Loucy (cell line): Measurements from ENCODE around the gene MRPL45.
A peak's percentile ranks its signal among the peaks of the same experiment; 100 is the strongest.

Experiments used
- H2AFZ ChIP-seq: fragments of 200-600 bp; sonication (generic); 2 replicates; pipeline ENCODE4 v1.6.0; 2016; ENCODE audit warnings: antibody characterized with exemption, mild to moderate bottlenecking, low read length, moderate library complexity
- H3F3A ChIP-seq: fragments of 200-600 bp; 2 replicates; pipeline ENCODE4 v1.6.0; 2016; ENCODE audit warnings: antibody characterized with exemption, low read depth, mild to moderate bottlenecking
- H3K27me3 ChIP-seq: fragments of 200-600 bp; sonication (generic); 2 replicates; pipeline ENCODE4 v1.6.1; 2014; ENCODE audit warnings: low read length, mild to moderate bottlenecking; ENCODE audit not compliant: insufficient read depth, poor library complexity, severe bottlenecking
- H3K36me3 ChIP-seq: fragments of 200-600 bp; sonication (generic); 2 replicates; pipeline ENCODE4 v1.6.1; 2016; ENCODE audit warnings: low read length; ENCODE audit not compliant: insufficient read depth
- H3K4me1 ChIP-seq: fragments of 200-600 bp; sonication (generic); 2 replicates; pipeline ENCODE4 v1.5.1; 2014; ENCODE audit warnings: low read length, mild to moderate bottlenecking; ENCODE audit not compliant: insufficient read depth, poor library complexity, severe bottlenecking
- H3K4me2 ChIP-seq: fragments of 200-600 bp; sonication (generic); 2 replicates; pipeline ENCODE4 v1.6.0; 2014; ENCODE audit warnings: antibody characterized with exemption, low read length, low read depth, mild to moderate bottlenecking; ENCODE audit not compliant: poor library complexity, severe bottlenecking
- H3K4me3 ChIP-seq: fragments of 200-600 bp; sonication (generic); 2 replicates; pipeline ENCODE4 v1.5.1; 2014; ENCODE audit warnings: low read length, mild to moderate bottlenecking, mixed read lengths; ENCODE audit not compliant: poor library complexity, severe bottlenecking
- H3K79me2 ChIP-seq: fragments of 200-600 bp; sonication (generic); 2 replicates; pipeline ENCODE4 v1.6.1; 2014; ENCODE audit warnings: low read length; ENCODE audit not compliant: insufficient read depth
- H3K9ac ChIP-seq: fragments of 200-600 bp; sonication (generic); 2 replicates; pipeline ENCODE4 v1.6.0; 2014; ENCODE audit warnings: mild to moderate bottlenecking, low read depth, low read length, moderate library complexity; ENCODE audit not compliant: poor library complexity, severe bottlenecking
- H3K9me2 ChIP-seq: fragments of 200-600 bp; sonication (generic); replicated peaks from 2 replicates; pipeline ENCODE4 v1.6.1; 2016; ENCODE audit warnings: low read depth, low read length, mixed read lengths
- H3K9me3 ChIP-seq: fragments of 200-600 bp; sonication (generic); 2 replicates; pipeline ENCODE4 v1.6.1; 2014; ENCODE audit warnings: mild to moderate bottlenecking, antibody characterized with exemption, low read length, low read depth; ENCODE audit not compliant: insufficient read depth
- H4K20me1 ChIP-seq: fragments of 200-600 bp; sonication (generic); 2 replicates; pipeline ENCODE4 v1.6.0; 2014; ENCODE audit warnings: antibody characterized with exemption, low read length, mild to moderate bottlenecking; ENCODE audit not compliant: insufficient read depth, poor library complexity, severe bottlenecking
- EZH2phosphoT487 ChIP-seq: fragments of 200-600 bp; IDR thresholded peaks from 2 replicates; pipeline ENCODE4 v1.6.1; 2018; ENCODE audit warnings: antibody characterized with exemption, mild to moderate bottlenecking, moderate library complexity, borderline replicate concordance
- TF ChIP-seq, protein P1 (sequence below): fragments of 200-600 bp; sonication (generic); conservative IDR thresholded peaks from 2 replicates; pipeline ENCODE4 v1.5.1; 2014; ENCODE audit warnings: mild to moderate bottlenecking, antibody characterized with exemption, low read length

Gene MRPL45

DNA sequence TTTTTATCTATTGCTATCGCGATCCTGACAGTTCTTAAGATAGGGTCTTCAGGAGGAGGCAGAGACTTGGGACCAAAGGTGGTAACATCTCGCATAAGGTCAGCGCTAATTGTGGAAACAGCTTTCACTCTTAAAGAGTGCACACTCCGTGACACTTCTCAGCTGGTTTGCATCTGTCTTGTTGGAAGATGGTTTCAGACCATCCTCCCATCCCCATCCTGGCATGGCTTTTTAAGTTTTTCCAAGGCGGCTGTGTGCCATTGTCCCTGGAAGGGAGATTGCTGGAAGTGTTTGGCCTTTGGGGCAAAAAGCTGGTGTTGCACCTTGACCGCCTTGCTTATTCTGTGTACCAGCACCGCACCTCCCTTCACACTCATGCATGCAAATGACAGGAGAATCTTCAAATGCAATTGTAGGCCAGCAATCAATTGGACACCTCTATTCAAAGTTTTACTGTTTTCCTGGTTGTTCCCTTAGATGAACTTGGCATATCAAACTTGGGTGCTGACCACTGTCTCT is 56.2 kb downstream of the MRPL45 start:
- no peaks in the 10 kb centered on the region for H3K9me3 ChIP-seq
- H3K36me3 ChIP-seq = no peaks in the 10 kb centered on the region
- TF ChIP-seq EZH2phosphoT487 = no peak
- TF ChIP-seq, protein P1, sequence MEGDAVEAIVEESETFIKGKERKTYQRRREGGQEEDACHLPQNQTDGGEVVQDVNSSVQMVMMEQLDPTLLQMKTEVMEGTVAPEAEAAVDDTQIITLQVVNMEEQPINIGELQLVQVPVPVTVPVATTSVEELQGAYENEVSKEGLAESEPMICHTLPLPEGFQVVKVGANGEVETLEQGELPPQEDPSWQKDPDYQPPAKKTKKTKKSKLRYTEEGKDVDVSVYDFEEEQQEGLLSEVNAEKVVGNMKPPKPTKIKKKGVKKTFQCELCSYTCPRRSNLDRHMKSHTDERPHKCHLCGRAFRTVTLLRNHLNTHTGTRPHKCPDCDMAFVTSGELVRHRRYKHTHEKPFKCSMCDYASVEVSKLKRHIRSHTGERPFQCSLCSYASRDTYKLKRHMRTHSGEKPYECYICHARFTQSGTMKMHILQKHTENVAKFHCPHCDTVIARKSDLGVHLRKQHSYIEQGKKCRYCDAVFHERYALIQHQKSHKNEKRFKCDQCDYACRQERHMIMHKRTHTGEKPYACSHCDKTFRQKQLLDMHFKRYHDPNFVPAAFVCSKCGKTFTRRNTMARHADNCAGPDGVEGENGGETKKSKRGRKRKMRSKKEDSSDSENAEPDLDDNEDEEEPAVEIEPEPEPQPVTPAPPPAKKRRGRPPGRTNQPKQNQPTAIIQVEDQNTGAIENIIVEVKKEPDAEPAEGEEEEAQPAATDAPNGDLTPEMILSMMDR = no peak
- H4K20me1 ChIP-seq = peaks cover 27% of the 10 kb centered on the region
- H3K27me3 ChIP-seq = no peaks in the 10 kb centered on the region
- no peaks in the 10 kb centered on the region for H3F3A ChIP-seq
- H3K9me2 ChIP-seq = no peaks in the 10 kb centered on the region
- H3K4me2 ChIP-seq = peak overlapping the region; percentile 88
- H3K9ac ChIP-seq = peak overlapping the region; percentile 81
- peak overlapping the region; percentile 67; the same call in 1 of the 2 replicates for H2AFZ ChIP-seq
- peaks cover 56% of the 10 kb centered on the region for H3K4me1 ChIP-seq
- peak overlapping the region; percentile 81 for H3K4me3 ChIP-seq
- peaks cover 60% of the 10 kb centered on the region for H3K79me2 ChIP-seq

DNA sequence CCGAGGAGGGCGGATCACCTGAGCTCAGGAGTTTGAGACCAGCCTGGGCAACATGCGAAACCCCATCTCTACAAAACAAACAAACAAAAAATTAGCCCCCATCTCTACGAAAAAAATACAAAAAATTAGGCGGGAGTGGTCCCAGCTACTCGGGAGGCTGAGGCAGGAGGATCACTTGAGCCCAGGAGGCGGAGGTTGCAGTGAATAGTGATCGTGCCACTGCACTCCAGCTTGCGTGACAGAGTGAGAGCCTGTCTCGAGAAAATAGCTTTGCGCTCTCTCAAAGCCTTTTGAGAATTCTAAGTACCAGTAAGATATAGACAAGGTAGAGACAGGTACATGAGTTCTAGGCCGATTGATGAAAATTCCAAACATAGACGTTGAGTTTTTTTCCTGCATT is 56.7 kb downstream of the MRPL45 start:
- H3K36me3 ChIP-seq = no peaks in the 10 kb centered on the region
- H4K20me1 ChIP-seq = peaks cover 33% of the 10 kb centered on the region
- H3K4me3 ChIP-seq = peak overlapping the region; percentile 81

DNA sequence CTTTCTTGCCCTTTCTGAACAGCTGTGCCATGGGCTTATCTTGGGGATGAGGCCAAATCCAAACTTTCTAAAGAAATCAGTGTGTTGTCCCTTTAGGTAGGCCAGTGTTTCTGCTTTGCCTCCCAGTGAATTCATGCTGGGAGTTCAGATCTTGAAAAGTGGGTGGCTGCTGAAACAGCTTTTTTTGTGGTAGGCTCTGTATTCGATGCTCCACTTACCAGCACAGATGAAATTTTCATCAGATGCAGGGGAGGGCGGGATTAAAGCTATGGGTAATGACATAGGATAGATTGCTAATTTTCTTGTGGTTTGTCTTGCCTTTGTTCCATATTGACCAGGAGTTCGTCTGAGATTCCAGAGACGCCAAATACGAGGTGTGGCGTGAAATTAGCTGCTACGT is 57.5 kb downstream of the MRPL45 start:
- peaks cover 65% of the 10 kb centered on the region for H3K4me1 ChIP-seq
- H3K9me2 ChIP-seq = no peaks in the 10 kb centered on the region
- TF ChIP-seq, protein P1 = no peak
- TF ChIP-seq EZH2phosphoT487 = no peak
- H2AFZ ChIP-seq = no peak overlapping the region
- no peaks in the 10 kb centered on the region for H3K36me3 ChIP-seq
- peak overlapping the region; percentile 81 for H3K4me3 ChIP-seq
- H3K27me3 ChIP-seq = no peaks in the 10 kb centered on the region
- H3K4me2 ChIP-seq = peak overlapping the region; percentile 88
- H4K20me1 ChIP-seq = peaks cover 33% of the 10 kb centered on the region
- no peaks in the 10 kb centered on the region for H3K9me3 ChIP-seq
- no peaks in the 10 kb centered on the region for H3F3A ChIP-seq
- peaks cover 72% of the 10 kb centered on the region for H3K79me2 ChIP-seq
- H3K9ac ChIP-seq = peak overlapping the region; percentile 81

More for the DNA sequence above, 56.7 kb downstream of the MRPL45 start:
- no peaks in the 10 kb centered on the region for H3K9me2 ChIP-seq
- no peaks in the 10 kb centered on the region for H3F3A ChIP-seq
- H3K4me2 ChIP-seq = peak overlapping the region; percentile 88
- no peak for TF ChIP-seq EZH2phosphoT487
- TF ChIP-seq, protein P1 = no peak
- H3K4me1 ChIP-seq = peaks cover 61% of the 10 kb centered on the region
- no peaks in the 10 kb centered on the region for H3K9me3 ChIP-seq
- peak overlapping the region; percentile 81 for H3K9ac ChIP-seq
- peaks cover 65% of the 10 kb centered on the region for H3K79me2 ChIP-seq
- no peak overlapping the region for H2AFZ ChIP-seq
- H3K27me3 ChIP-seq = no peaks in the 10 kb centered on the region
